D721Med (cell line): ENCODE measurements around the gene HTR3A.
"Not testable (repeated sequence)": the region's sequence is repeated elsewhere in the genome, so short reads cannot be mapped to it uniquely, and the experiment has no call there.

Source experiments
- DNase-seq: peaks from one replicate; pipeline ENCODE4 v3.0.0; 2011; ENCODE audit warnings: low spot score; ENCODE audit not compliant: insufficient read length
- FAIRE-seq: peaks from 2 replicates; lab custom pipeline; 2011; peaks lifted over from hg19 to GRCh38; lab: Jason Lieb, UNC
- TF ChIP-seq, protein P1 (sequence below): IDR thresholded peaks from 2 replicates; pipeline ENCODE4 v1.5.1; 2012; ENCODE audit warnings: mild to moderate bottlenecking, control low read depth; ENCODE audit not compliant: insufficient read depth; ENCODE audit errors: missing control alignments

The HTR3A gene

DNA sequence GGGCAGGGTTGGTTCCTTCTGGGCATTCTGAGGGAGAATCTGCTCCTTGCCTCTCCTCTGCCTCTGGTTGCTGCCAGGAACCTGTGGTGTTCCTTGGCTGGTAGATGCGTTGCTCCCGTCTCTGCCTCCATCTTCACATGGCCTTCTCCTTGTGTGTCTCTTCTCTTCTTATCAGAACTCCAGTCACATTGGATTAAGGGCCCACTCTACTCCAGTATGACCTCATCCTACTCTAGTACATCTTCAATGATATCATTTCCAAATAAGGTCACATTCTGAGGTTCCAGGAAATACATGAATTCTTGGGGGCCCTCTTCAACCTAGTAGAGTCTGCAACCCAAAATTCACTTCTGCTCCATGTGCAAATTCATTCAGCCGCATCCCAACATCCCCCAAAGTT is 37.0 kb upstream of the HTR3A start:
- TF ChIP-seq, protein P1, sequence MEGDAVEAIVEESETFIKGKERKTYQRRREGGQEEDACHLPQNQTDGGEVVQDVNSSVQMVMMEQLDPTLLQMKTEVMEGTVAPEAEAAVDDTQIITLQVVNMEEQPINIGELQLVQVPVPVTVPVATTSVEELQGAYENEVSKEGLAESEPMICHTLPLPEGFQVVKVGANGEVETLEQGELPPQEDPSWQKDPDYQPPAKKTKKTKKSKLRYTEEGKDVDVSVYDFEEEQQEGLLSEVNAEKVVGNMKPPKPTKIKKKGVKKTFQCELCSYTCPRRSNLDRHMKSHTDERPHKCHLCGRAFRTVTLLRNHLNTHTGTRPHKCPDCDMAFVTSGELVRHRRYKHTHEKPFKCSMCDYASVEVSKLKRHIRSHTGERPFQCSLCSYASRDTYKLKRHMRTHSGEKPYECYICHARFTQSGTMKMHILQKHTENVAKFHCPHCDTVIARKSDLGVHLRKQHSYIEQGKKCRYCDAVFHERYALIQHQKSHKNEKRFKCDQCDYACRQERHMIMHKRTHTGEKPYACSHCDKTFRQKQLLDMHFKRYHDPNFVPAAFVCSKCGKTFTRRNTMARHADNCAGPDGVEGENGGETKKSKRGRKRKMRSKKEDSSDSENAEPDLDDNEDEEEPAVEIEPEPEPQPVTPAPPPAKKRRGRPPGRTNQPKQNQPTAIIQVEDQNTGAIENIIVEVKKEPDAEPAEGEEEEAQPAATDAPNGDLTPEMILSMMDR = no peak
- FAIRE-seq (no peak), DNase-seq (no peak)

DNA sequence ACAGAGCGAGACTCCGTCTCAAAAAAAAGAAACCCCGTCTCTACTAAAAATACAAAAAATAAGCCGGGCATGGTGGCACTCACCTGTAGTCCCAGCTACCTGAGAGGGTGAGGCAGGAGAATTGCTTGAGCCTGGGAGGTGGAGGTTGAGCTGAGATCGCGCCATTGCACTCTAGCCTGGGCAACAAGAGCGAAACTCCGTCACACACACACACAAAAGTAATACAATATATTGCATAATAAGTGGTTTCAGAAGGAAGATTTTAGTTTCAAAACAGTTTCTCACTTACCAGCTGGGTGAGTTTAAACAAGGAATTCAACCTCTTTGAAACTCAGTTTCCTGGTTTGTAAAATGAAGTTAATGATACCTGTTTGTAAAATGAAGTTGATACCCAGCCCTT is 32.7 kb upstream of the HTR3A start:
- FAIRE-seq (no peak), DNase-seq (no peak)
- TF ChIP-seq, protein P1 = no peak

DNA sequence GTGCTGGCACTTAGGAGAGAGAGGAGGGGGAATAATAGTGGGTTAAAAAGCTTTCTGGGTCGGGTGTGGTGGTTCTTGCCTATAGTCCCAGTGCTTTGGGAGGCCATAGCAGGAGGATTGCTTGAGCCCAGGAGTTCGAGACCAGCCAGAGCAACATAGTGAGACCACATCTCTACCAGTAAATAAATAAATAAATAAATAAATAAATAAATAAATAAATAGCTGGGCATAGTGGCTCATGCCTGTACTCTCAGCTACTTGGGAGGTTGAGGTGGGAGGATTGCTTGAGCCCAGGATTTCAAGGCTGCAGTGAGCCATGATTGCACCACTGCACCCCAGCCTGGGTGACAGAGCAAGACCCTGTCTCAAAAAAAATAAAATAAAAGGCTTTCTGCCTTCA is 28.7 kb upstream of the HTR3A start:
- FAIRE-seq = not testable (repeated sequence)

DNA sequence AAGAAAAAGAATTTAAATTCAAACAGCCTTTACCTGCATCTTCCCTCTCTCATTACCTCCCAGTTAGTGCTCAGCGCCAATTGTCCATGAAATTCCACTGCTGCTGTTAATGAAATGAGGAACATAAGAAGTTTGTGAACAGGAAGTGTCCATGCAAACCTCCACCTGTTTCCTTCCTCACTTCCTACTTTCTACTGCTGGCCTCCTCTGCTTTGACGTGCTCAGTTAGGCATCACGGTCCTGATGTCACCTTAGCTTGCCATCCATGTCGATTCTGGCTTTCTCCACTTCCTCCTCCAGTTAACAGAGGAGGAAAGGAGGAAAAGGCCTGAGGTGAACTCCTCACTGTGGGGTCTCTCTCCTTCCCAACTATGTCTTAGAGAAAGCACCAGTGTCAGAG is 26.9 kb upstream of the HTR3A start:
- no peak for FAIRE-seq
- DNase-seq = no peak
- TF ChIP-seq, protein P1 = no peak

More for the DNA sequence above, 28.7 kb upstream of the HTR3A start:
- DNase-seq = not testable (repeated sequence)

DNA sequence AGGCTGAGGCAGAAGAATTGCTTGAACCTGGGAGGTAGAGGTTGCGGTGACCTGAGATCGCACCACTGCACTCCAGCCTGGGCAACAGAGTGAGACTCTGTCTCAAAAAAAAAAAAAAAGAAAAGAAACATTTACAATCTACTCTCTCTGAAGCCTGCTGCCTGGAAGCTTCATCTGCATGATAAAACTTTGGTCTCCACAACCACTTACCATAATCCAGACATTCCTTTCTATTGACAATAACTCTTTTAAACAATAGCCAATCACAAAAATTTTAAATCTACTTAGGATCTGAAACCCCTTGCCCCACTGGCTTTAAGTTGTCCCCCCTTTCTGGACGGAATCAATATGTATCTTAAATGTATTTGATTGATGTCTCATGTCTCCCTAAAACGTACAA is 25.0 kb upstream of the HTR3A start:
- FAIRE-seq = no peak
- no peak for DNase-seq
- TF ChIP-seq, protein P1 = no peak

DNA sequence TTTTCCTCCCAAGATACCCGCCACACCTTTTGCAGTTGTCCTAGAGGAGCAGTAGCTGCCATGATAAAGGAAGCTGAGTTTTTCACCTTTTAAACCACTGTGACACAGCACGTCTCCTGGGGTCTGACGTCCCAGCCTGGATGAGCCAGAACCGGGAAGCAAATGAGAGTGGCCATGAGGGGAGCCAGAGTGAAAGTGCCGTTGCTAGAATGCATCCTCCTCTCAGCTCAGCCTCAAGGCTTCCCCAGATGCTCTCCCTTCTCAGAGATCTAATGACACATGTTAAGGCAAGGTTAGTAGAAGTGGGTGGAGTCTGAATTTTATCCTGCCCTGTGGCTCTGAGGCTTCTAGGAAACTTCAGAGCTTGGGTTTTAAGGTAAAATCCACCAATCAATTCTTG is 23.4 kb upstream of the HTR3A start:
- TF ChIP-seq, protein P1 = no peak
- FAIRE-seq = no peak
- no peak for DNase-seq

DNA sequence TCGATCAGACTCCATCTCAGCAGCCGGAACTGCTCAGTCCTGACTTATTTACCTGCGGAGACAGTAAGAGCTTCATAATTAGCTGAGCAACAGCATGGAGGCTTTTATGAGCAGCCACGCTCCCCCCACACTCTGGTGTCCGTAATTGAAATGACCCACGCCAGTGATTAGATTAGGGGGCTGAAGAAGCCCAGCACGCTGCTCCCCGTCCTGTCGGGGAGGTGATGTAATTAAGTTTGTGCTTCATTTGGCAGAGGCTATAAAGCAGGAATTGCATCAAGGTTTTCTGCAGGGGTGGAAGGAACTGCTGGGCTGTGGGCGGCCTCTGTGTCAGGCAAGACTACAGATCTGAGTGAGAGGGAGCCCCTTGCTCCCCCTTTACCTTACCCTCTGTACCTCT is 22.8 kb upstream of the HTR3A start:
- no peak for FAIRE-seq
- TF ChIP-seq, protein P1 = no peak
- no peak for DNase-seq

DNA sequence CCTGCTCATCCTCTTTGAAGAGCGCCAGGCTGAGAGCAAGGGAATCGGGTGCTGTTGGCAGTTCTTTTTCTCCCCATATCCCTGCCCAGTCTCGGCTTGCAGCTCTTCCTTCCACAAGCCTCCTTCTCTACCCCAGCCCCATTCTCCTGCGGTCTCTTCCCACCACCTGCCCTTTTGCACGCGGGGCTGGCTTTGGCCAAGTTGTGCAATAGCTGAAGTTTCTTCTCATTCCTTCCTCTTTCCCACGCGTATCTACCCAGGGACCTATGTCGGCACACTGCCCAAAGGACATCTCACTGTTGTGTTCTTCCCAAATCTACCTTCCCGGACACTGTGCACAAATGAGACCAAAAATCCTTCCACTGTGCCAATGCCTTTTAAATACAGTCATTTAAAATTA is 22.3 kb upstream of the HTR3A start:
- DNase-seq (no peak), FAIRE-seq (no peak)

More for the DNA sequence above, 22.3 kb upstream of the HTR3A start:
- TF ChIP-seq, protein P1 = no peak
